ENCODE measurements around the gene LPAR1.

- no peak for TF ChIP-seq POLR2A (IDR thresholded peaks at IDR 0.05; ENCODE audit: low read length)
- no peak for TF ChIP-seq GATA1 (IDR thresholded peaks at IDR 0.05; ENCODE audit: low read depth, low read length)
Observed at GRCh38 chr9:111001526-111001925, 36.7 kb downstream of the LPAR1 start.

Measured in erythroblast (primary cell).